H1 (cell line): ENCODE results near the gene FLVCR2. TPM values are rescaled to one million over a fixed set of nuclear protein-coding genes. Genes with fewer than 3 reads are reported as not detected.

ENCODE experiments used
- ATF3 ChIP-seq: IDR thresholded peaks from 2 replicates; pipeline ENCODE4 v1.6.1; 2011; ENCODE audit warnings: low read depth, mild to moderate bottlenecking, low read length; ENCODE audit not compliant: insufficient read depth
- BCL11A ChIP-seq, 2 experiments: IDR thresholded peaks; one replicate each; pipeline ENCODE4 v1.6.1; 2011; ENCODE audit warnings: low read depth in 2 of 2, low read length in 2 of 2, mild to moderate bottlenecking in 2 of 2
- EZH2 ChIP-seq: fragments of 200-600 bp; sonication (generic); IDR thresholded peaks from 2 replicates; pipeline ENCODE4 v1.7.1; 2012; ENCODE audit warnings: low read depth, mild to moderate bottlenecking, moderate library complexity, low read length, inconsistent platforms; ENCODE audit not compliant: severe bottlenecking
- JUN ChIP-seq: IDR thresholded peaks from 2 replicates; pipeline ENCODE4 v1.6.1; 2011; ENCODE audit warnings: low read depth, mild to moderate bottlenecking, improper control_type of control experiment, low read length
- SIRT6 ChIP-seq: IDR thresholded peaks from one replicate; pipeline ENCODE4 v1.7.1; 2012; ENCODE audit warnings: low read length, inconsistent platforms
- SP4 ChIP-seq: IDR thresholded peaks from 2 replicates; pipeline ENCODE4 v1.6.1; 2012; ENCODE audit warnings: low read length, inconsistent platforms
- polyA plus RNA-seq, 7 experiments: library from polyadenylated mRNA; depleted of rRNA in 3 of 7; stranded (reverse) in 5 of 7; unstranded in 2 of 7; fragments of >200 nt in 5 of 7; fragments of 200-250 nt in 2 of 7; gene quantifications; 1 replicate in 5 of 7; 2 replicates in 1 of 7; 4 replicates in 1 of 7; pipeline versions ENCODE4 v1.2.1 to v1.2.3, GENCODE V29; 2011 to 2013; ENCODE audit warnings: missing spikeins in 2 of 7, mixed read lengths in 2 of 7
- total RNA-seq: library from RNA; stranded (reverse); fragmentation: NEBNext Ultra II Directional; extraction: Animal tissue kit (Norgen Biotek cat#: 25700); gene quantifications from 2 replicates; pipeline ENCODE4 v1.2.1, GENCODE V29; 2021

FLVCR2 gene
- total and polyA plus RNA-seq, 2 of the 8 experiments (the other 6 are each of a cell fraction or from before 2014, with no cell fraction given) = 7.1 to 8.2 TPM

GRCh38 chr14:75612157-75612556 is 33.7 kb downstream of the FLVCR2 start (continued):
- TF ChIP-seq ATF3 (no peak), SIRT6 (no peak), EZH2 (no peak), BCL11A (IDR thresholded peaks at IDR 0.05; ENCODE audit: low read depth in 2 of 2, low read length in 2 of 2) (no peak), JUN (no peak), SP4 (no peak)
- TF ChIP-seq, all 59 proteins: peak for 0
